Epithelial cell of proximal tubule (primary cell): ENCODE measurements around the gene SLAMF6. TPM values are rescaled to one million over a fixed set of nuclear protein-coding genes. Genes with fewer than 3 reads are reported as not detected.

Experiments used
- DNase-seq: peaks from one replicate; pipeline ENCODE4 v3.0.0-alpha.2; 2011; ENCODE audit warnings: low read depth
- H3K4me3 ChIP-seq: 2 replicates; pipeline ENCODE4 v1.5.1; 2011; ENCODE audit warnings: low read depth, mild to moderate bottlenecking, low read length
- total RNA-seq: library from RNA; depleted of rRNA; stranded (reverse); fragments of >200 nt; gene quantifications from 2 replicates; pipeline ENCODE4 v1.2.3, GENCODE V29; 2015
- TF ChIP-seq, protein P1 (sequence below): conservative IDR thresholded peaks from 2 replicates; pipeline ENCODE4 v1.5.1; 2012; ENCODE audit warnings: low read depth, mild to moderate bottlenecking, low read length

Gene SLAMF6
- total RNA-seq, 1 donor from 2014 or later, result not detected

DNA sequence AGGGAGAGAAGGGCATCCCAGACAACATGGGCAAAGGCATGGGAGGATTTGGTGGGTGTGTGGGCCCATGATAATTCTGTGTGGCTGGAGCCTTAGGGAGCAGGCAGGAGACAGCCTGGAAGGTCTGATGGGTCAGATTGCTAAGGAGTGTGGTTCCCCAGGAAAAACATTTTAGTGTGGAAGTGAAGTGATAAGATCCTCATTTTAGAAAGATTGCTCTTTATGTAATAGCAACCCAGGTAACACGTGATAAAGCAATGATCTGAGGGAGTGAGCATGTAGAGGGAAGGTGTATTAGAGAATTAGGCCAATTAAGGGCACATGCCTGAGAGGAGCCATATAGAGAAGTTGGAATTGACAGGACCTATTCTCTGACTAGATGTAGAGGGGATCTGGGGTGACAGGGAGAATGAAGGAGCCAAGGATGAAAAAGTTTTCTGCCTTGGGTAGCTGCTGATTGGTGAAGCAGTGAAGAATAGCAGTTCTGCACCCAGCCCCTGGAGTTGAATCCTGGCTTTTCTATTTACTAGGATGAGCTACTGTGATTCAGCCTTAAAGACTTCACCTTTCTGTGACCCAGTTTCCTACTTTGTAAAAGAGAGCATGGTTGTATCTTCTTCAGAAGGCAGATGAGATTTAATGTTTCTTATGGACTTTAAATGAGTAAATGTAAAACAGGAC lies 18.7 kb upstream of the SLAMF6 start:
- TF ChIP-seq, protein P1, sequence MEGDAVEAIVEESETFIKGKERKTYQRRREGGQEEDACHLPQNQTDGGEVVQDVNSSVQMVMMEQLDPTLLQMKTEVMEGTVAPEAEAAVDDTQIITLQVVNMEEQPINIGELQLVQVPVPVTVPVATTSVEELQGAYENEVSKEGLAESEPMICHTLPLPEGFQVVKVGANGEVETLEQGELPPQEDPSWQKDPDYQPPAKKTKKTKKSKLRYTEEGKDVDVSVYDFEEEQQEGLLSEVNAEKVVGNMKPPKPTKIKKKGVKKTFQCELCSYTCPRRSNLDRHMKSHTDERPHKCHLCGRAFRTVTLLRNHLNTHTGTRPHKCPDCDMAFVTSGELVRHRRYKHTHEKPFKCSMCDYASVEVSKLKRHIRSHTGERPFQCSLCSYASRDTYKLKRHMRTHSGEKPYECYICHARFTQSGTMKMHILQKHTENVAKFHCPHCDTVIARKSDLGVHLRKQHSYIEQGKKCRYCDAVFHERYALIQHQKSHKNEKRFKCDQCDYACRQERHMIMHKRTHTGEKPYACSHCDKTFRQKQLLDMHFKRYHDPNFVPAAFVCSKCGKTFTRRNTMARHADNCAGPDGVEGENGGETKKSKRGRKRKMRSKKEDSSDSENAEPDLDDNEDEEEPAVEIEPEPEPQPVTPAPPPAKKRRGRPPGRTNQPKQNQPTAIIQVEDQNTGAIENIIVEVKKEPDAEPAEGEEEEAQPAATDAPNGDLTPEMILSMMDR, result no peak
- H3K4me3 ChIP-seq, result no peak overlapping the region
- DNase-seq, result peak; percentile 43

DNA sequence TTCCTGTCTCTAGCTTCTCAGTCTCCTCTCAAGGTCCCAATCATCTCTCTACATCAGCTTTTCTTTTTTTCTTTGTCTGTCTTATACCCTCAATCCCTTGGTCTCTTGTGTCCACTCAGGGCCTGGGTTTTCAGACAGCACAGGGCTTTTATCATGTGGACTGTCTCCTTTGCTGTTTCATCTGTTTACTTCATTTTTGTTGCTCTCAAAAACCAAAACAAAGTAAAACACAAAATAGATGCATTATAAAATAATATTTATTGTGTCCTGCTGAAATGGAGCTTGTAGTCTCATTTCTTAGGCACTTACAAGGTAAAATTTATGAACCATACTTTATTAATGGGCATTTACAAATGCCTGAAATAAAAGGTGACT lies 17.8 kb upstream of the SLAMF6 start:
- DNase-seq, result no peak
- TF ChIP-seq, protein P1, result no peak

DNA sequence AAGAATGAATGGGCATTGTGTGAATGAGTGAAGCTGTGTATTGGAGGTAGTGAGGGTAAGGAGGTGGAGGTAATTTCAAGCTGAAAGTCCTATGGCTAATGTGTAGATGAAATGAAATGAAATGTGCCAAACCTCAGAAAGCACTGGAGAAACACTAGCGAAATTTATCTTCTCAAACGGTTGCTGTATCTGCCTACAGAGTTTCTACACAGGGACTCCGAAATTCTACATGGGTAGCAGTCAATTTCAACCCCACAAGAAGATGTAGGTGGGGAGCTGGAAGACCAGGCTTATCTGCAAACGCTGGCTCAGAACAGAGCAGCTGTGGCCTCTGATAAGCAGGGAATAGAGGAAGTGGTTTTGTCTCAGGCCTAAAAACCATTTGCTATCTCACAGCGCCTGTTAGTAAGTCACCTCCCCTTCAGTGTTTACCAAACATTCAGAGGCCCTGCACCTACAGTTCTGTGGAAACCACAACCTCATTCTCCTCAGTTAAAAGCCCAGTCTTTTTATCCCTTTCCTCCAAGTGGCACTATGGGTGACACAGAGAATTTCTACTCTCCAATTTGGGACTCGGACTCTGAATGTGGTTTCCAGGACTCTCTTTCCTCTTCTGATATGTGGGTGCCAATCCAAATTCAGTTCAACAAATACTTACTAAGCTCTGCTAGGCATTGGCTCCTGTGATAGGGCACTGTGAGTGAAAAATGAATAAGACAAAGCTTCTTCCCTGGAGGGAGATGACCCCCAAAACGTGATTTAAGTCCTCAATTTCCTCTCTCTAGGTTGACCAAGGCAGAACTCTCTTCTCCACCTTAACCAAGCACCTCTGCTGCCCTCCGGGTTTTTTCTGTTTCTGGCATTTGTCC lies 17.2 kb upstream of the SLAMF6 start:
- TF ChIP-seq, protein P1, result no peak
- DNase-seq, result no peak

More for the DNA sequence above, 17.8 kb upstream of the SLAMF6 start:
- H3K4me3 ChIP-seq, result no peak overlapping the region

DNA sequence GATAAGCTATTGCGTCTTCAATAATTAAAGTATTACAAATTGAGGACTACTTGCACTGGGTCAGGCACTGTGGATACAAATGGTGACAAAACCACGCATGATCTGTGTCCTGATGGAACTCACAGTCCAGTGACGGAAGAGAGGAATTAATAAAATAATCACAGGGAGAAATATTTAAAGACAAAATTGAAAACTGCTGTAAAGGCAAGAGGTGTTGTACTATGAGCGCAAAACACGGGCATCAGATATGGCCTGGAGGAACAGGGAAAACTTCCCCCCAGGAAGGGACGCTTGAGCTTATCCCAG lies 16.6 kb upstream of the SLAMF6 start:
- no peak for DNase-seq
- H3K4me3 ChIP-seq, result no peak overlapping the region
- TF ChIP-seq, protein P1, result no peak

More for the DNA sequence above, 17.2 kb upstream of the SLAMF6 start:
- H3K4me3 ChIP-seq, result no peak overlapping the region

DNA sequence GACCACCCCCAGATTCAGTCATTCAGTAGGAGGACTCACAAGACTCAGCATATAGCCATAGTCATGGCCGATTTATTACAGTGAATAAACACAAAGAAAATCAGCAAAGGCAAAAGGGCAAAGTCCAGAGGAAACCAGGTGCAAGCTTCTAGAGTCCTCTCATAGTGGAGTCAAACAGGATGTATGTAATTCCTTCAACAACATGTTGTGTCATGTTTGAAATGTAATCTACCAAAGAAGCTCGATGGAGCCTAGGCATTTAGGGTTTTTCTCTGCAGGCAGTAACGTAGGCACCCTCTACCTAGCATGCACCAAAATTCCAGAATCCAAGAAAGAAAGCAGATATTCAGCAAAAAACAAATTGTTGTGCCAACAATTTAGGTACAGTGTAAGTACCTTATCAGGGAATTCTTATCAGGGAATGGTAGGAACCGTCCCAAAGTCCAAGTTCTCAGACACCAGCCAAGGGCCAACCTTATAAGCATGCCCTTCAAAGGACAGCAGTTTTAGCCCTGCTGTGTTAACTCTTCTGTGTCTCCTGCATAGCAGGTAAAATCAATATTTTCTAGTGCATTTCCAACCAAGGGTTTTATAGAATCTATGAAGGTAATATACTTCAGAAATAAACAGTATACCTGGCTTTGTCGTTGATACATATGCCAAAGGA lies 16.1 kb upstream of the SLAMF6 start:
- TF ChIP-seq, protein P1, result no peak
- no peak for DNase-seq
- H3K4me3 ChIP-seq, result no peak overlapping the region

DNA sequence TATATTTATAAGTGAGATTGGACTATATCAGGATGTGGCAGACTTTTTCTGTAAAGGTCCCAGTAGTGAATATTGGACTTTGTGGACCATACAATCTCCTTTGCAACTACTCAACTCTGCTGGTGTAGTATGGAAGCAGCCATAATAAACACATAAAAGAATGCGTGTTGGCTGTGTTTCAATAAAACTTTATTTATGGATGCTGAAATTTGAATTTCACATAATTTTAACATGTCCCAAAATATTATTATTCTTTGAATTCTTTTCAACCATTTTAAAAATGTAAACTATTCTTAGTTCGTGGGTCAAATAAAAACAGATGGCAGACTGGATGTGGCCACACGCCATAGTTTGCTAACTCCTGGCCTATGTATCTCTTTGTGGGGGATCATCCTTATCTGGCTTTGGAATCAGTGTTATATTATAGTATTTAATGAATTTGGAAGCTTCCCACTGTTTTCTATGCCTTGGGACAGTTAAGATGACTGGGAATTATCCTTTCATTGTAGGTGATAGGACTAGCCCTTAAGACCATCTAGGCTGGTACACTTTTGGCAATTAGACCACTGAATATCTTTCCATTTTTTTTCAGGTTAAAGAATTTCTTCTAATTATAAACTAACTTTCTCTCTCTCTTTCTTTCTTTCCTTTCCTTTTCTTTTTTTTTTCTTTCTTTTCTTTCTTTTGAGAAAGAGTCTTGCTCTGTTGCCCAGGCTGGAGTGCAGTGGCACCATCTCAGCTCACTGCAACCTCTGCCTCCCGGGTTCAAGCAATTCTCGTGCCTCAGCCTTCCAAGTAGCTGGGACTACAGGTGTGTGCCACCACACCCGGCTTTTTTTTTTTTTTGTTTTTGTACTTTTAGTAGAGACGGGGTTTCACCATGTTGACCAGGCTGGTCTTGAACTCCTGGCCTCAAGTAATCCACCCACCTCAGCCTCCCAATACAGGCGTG lies 14.9 kb upstream of the SLAMF6 start:
- no peak overlapping the region for H3K4me3 ChIP-seq
- DNase-seq, result no peak
- TF ChIP-seq, protein P1, result no peak
